H54 (cell line): Measurements from ENCODE around the gene GNA14.
"Not testable (repeated sequence)": the region's sequence is repeated elsewhere in the genome, so short reads cannot be mapped to it uniquely, and the experiment has no call there.

Experiments used
- DNase-seq: peaks from one replicate; pipeline ENCODE4 v3.0.0; 2011; ENCODE audit warnings: low spot score, mixed read lengths; ENCODE audit not compliant: insufficient read length
- FAIRE-seq: peaks from 3 replicates; lab custom pipeline; 2011; peaks lifted over from hg19 to GRCh38; lab: Jason Lieb, UNC
- POLR2A ChIP-seq: IDR thresholded peaks from 2 replicates; pipeline ENCODE4 v1.6.1; 2011; ENCODE audit warnings: low read depth, mild to moderate bottlenecking, low read length

Gene GNA14

GRCh38 chr9:77403239-77403638 lies 244.9 kb downstream of the GNA14 start:
- no peak for DNase-seq
- no peak for TF ChIP-seq POLR2A
- peak; percentile 27 for FAIRE-seq

- no peak for DNase-seq
- TF ChIP-seq POLR2A: no peak
- FAIRE-seq: peak; percentile 91
Measured at GRCh38 chr9:77402286-77402685, 245.8 kb downstream of the GNA14 start.

GRCh38 chr9:77399964-77400363 lies 248.2 kb downstream of the GNA14 start:
- TF ChIP-seq POLR2A: no peak
- no peak for DNase-seq
- peak; percentile 71 for FAIRE-seq

GRCh38 chr9:77398581-77398980 lies 249.5 kb downstream of the GNA14 start:
- DNase-seq, FAIRE-seq: not testable (repeated sequence)

GRCh38 chr9:77392328-77392727 lies 255.8 kb downstream of the GNA14 start:
- FAIRE-seq: no peak
- DNase-seq: no peak
- no peak for TF ChIP-seq POLR2A

GRCh38 chr9:77391834-77392233 lies 256.3 kb downstream of the GNA14 start:
- DNase-seq: no peak
- peak; percentile 92 for FAIRE-seq
- TF ChIP-seq POLR2A: no peak

- peak; percentile 62 for FAIRE-seq
Measured at GRCh38 chr9:77386187-77386586, 261.9 kb downstream of the GNA14 start.

GRCh38 chr9:77384406-77384805 lies 263.7 kb downstream of the GNA14 start:
- DNase-seq: peak; percentile 29
- no peak for TF ChIP-seq POLR2A
- peak; percentile 100 for FAIRE-seq

More at GRCh38 chr9:77386187-77386586, 261.9 kb downstream of the GNA14 start:
- DNase-seq: no peak
- TF ChIP-seq POLR2A: no peak

GRCh38 chr9:77375956-77376532 lies 272.1 kb downstream of the GNA14 start:
- DNase-seq (no peak), FAIRE-seq (peak; percentile 88)
- TF ChIP-seq POLR2A: no peak

GRCh38 chr9:77374266-77374665 lies 273.9 kb downstream of the GNA14 start:
- DNase-seq: no peak
- FAIRE-seq: peak; percentile 88
- no peak for TF ChIP-seq POLR2A
